ENCODE results near the gene HAGHL. TPM values are rescaled to one million over a fixed set of nuclear protein-coding genes. Genes with fewer than 3 reads are reported as not detected.
"Not testable (repeated sequence)": the region's sequence is repeated elsewhere in the genome, so short reads cannot be mapped to it uniquely, and the experiment has no call there.

HAGHL gene
- total RNA-seq, 4 donors from 2014 or later = 1.0 to 3.4 TPM; not detected in 2

GRCh38 chr16:711548-712320, 15.2 kb upstream of the HAGHL start:
- Histone ChIP-seq H3K4me3 (no peak overlapping the region), H3K36me3 (no peaks in the 10 kb centered on the region), H3K4me1 (peaks cover 5 to 14% of the 10 kb centered on the region in 2 donors), H3K9me3 (no peaks in the 10 kb centered on the region), H3K27ac (no peak overlapping the region), H3K27me3 (peaks cover 16 to 22% of the 10 kb centered on the region in 2 donors)
- TF ChIP-seq POLR2A (IDR thresholded peaks at IDR 0.05) (no peak), CTCF (IDR thresholded peaks at IDR 0.05) (peak; percentile 90 to 93 (median 92))
- intact Hi-C loops (cut with DNase I; ENCODE audit: low total_unique reads) = no loop called here
- peak; percentile 65 to 72 for DNase-seq

GRCh38 chr16:712740-713250, 14.1 kb upstream of the HAGHL start:
- intact Hi-C loops (cut with DNase I; ENCODE audit: low total_unique reads); H3K36me3 ChIP-seq; DNase-seq; H3K4me3 ChIP-seq; H3K9me3 ChIP-seq; H3K27ac ChIP-seq: not testable (repeated sequence)
- H3K4me1 ChIP-seq = peaks cover 5 to 14% of the 10 kb centered on the region in 2 donors
- peak in 1 of 4 experiments; percentile 9 for TF ChIP-seq CTCF (IDR thresholded peaks at IDR 0.05)
- H3K27me3 ChIP-seq = peaks cover 16 to 19% of the 10 kb centered on the region in 2 donors

- intact Hi-C loops (cut with DNase I; ENCODE audit: low total_unique reads) = no loop called here
- Histone ChIP-seq H3K27me3 (peaks cover 8 to 14% of the 10 kb centered on the region in 2 donors), H3K9me3 (no peaks in the 10 kb centered on the region), H3K36me3 (no peaks in the 10 kb centered on the region), H3K4me1 (peaks cover 5 to 14% of the 10 kb centered on the region in 2 donors), H3K27ac (no peak overlapping the region), H3K4me3 (no peak overlapping the region)
- TF ChIP-seq POLR2A (IDR thresholded peaks at IDR 0.05) (no peak), CTCF (IDR thresholded peaks at IDR 0.05) (no peak)
- DNase-seq = no peak
These were observed 12.8 kb upstream of the HAGHL start for GRCh38 chr16:714079-714478.

- Histone ChIP-seq H3K27ac (no peak within 1 kb of the TSS), H3K9me3 (no peaks in the 10 kb centered on the region), H3K4me3 (peak within 1 kb of the TSS; percentile 36 to 52), H3K27me3 (peaks cover 8 to 14% of the 10 kb centered on the region in 2 donors), H3K4me1 (peaks cover 5 to 15% of the 10 kb centered on the region in 2 donors), H3K36me3 (no peaks in the 10 kb centered on the region)
- TF ChIP-seq POLR2A (IDR thresholded peaks at IDR 0.05) = no peak
- no peak for TF ChIP-seq CTCF (IDR thresholded peaks at IDR 0.05)
- DNase-seq = peak; percentile 87 to 92
- intact Hi-C loops (cut with DNase I; ENCODE audit: low total_unique reads) = no loop called here
These were observed 12.1 kb upstream of the HAGHL start, which contains the start of gene METRN for GRCh38 chr16:714558-715476. Gene METRN (plus strand): TSS chr16:715118. CDS start chr16:715290, 172 bp downstream.

Measured in uterus (tissue), 4 donors.